AG04450 (cell line): ENCODE data around the gene PRMT7. TPM values are rescaled to one million over a fixed set of nuclear protein-coding genes. Genes with fewer than 3 reads are reported as not detected.

Experiments
- CTCF ChIA-PET: fragments of 300-600, 350-600 bp; formaldehyde crosslinking; extraction: SDS; loops from one replicate; lab custom pipeline; 2022; ENCODE audit warnings: antibody characterized with exemption, inconsistent platforms; lab: Charles Lee
- POLR2A ChIA-PET: fragments of 350-600 bp; formaldehyde crosslinking; extraction: SDS; loops from one replicate; lab custom pipeline; 2021; ENCODE audit warnings: antibody characterized with exemption, inconsistent platforms; lab: Yijun Ruan, JAX
- DNase-seq: peaks from one replicate; pipeline ENCODE4 v3.0.0-alpha.2; 2011; ENCODE audit warnings: low read depth, low spot score
- H3K27ac ChIP-seq: one replicate; pipeline ENCODE4 v1.5.1; 2012; ENCODE audit warnings: low read depth, low read length, control low read depth
- H3K27me3 ChIP-seq: one replicate; pipeline ENCODE4 v1.6.0; 2012; ENCODE audit warnings: low read length; ENCODE audit not compliant: control insufficient read depth, insufficient read depth
- H3K4me3 ChIP-seq: 2 replicates; pipeline ENCODE4 v1.5.1; 2011; ENCODE audit warnings: mild to moderate bottlenecking, low read depth, low read length, control low read depth
- H3K9me3 ChIP-seq: 2 replicates; pipeline ENCODE4 v1.5.1; 2012; ENCODE audit warnings: low read length; ENCODE audit not compliant: control insufficient read depth, insufficient read depth
- CTCF ChIP-seq: IDR thresholded peaks from 2 replicates; pipeline ENCODE4 v1.5.1; 2011; ENCODE audit warnings: low read depth, low read length, control low read depth, inconsistent platforms
- polyA plus RNA-seq: library from polyadenylated mRNA; depleted of rRNA; stranded (reverse); fragments of >200 nt; gene quantifications from 2 replicates; pipeline ENCODE4 v1.2.3, GENCODE V29; 2011

Gene PRMT7
- polyA plus RNA-seq, 1 experiment, result 32.4 TPM

GRCh38 chr16:68367030-68367429 is 56.2 kb downstream of the PRMT7 start:
- Histone ChIP-seq H3K27me3 (peaks cover 5% of the 10 kb centered on the region), H3K27ac (no peak overlapping the region), H3K4me3 (no peak overlapping the region), H3K9me3 (no peaks in the 10 kb centered on the region; the same call in 1 of the 2 replicates)
- ChIA-PET POLR2A (no interaction called here), CTCF (interaction anchor here (0.7 to 1.6 kb wide), 5 partner anchors 30 to 380 kb away, joined by 3 to 5 read pairs (median 4); no protein-coding TSS in a partner anchor)
- DNase-seq, result no peak
- peak; percentile 40 for TF ChIP-seq CTCF

- no peak overlapping the region for H3K27ac ChIP-seq
- H3K27me3 ChIP-seq, result peaks cover 5% of the 10 kb centered on the region
- no peak overlapping the region for H3K4me3 ChIP-seq
- TF ChIP-seq CTCF, result no peak
- ChIA-PET CTCF (interaction anchor here (0.6 to 1.5 kb wide), 4 partner anchors 29 to 275 kb away, joined by 3 to 6 read pairs (median 4); no protein-coding TSS in a partner anchor), POLR2A (no interaction called here)
- DNase-seq, result no peak
- H3K9me3 ChIP-seq, result no peaks in the 10 kb centered on the region; the same call in 1 of the 2 replicates
Observed at GRCh38 chr16:68367440-68367839, 56.6 kb downstream of the PRMT7 start.

GRCh38 chr16:68367891-68368290 is 57.1 kb downstream of the PRMT7 start:
- POLR2A ChIA-PET, result no interaction called here
- CTCF ChIA-PET, result interaction anchor here (0.6 to 1.4 kb wide), 4 partner anchors 28 to 275 kb away, joined by 3 to 6 read pairs (median 4); no protein-coding TSS in a partner anchor
- H3K9me3 ChIP-seq, result no peaks in the 10 kb centered on the region; the same call in 1 of the 2 replicates
- H3K4me3 ChIP-seq, result no peak overlapping the region
- H3K27me3 ChIP-seq, result peaks cover 5% of the 10 kb centered on the region
- no peak for TF ChIP-seq CTCF
- no peak for DNase-seq
- no peak overlapping the region for H3K27ac ChIP-seq

GRCh38 chr16:68368301-68368888 is 57.6 kb downstream of the PRMT7 start:
- POLR2A ChIA-PET, result interaction anchor here (0.6 kb wide), 1 partner anchor 20 kb away, joined by 4 read pairs; no protein-coding TSS in a partner anchor

More at GRCh38 chr16:68368301-68368888, 57.6 kb downstream of the PRMT7 start:
- H3K27ac ChIP-seq, result no peak overlapping the region
- no peaks in the 10 kb centered on the region; the same call in 1 of the 2 replicates for H3K9me3 ChIP-seq
- TF ChIP-seq CTCF, result no peak
- CTCF ChIA-PET, result interaction anchor here (0.6 to 1.4 kb wide), 5 partner anchors 28 to 276 kb away, joined by 3 to 6 read pairs (median 5); no protein-coding TSS in a partner anchor
- H3K4me3 ChIP-seq, result no peak overlapping the region
- no peak for DNase-seq
- H3K27me3 ChIP-seq, result peaks cover 6% of the 10 kb centered on the region
